ENCODE results near the gene MYBBP1A.
A peak's percentile ranks its signal among the peaks of the same experiment; 100 is the strongest.
"Not testable (repeated sequence)": the region's sequence is repeated elsewhere in the genome, so short reads cannot be mapped to it uniquely, and the experiment has no call there.

Gene MYBBP1A

GRCh38 chr17:4554997-4555799, at the start of gene MYBBP1A:
MYBBP1A (minus strand) TSS chr17:4555384; CDS start chr17:4555324, 60 bp downstream.
- DNase-seq: peak; percentile 97

GRCh38 chr17:4604736-4605135, 49.6 kb upstream of the MYBBP1A start:
- not testable (repeated sequence) for DNase-seq

GRCh38 chr17:4604111-4604644, 49.0 kb upstream of the MYBBP1A start:
- peak; percentile 96 for DNase-seq

- no peak for DNase-seq
Measured at GRCh38 chr17:4602041-4602440, 46.9 kb upstream of the MYBBP1A start.

GRCh38 chr17:4601326-4601725, 46.1 kb upstream of the MYBBP1A start:
- DNase-seq: no peak

- peak; percentile 21 for DNase-seq
Measured at GRCh38 chr17:4600563-4600962, 45.4 kb upstream of the MYBBP1A start.

- DNase-seq: peak; percentile 74
Measured at GRCh38 chr17:4599505-4600281, 44.5 kb upstream of the MYBBP1A start.

GRCh38 chr17:4598776-4599504, 43.8 kb upstream of the MYBBP1A start:
- DNase-seq: no peak

- DNase-seq: no peak
Measured at GRCh38 chr17:4597975-4598374, 42.8 kb upstream of the MYBBP1A start.

GRCh38 chr17:4596636-4597380, 41.6 kb upstream of the MYBBP1A start:
- no peak for DNase-seq

- not testable (repeated sequence) for DNase-seq
Measured at GRCh38 chr17:4595685-4596342, 40.6 kb upstream of the MYBBP1A start.

GRCh38 chr17:4594931-4595684, 39.9 kb upstream of the MYBBP1A start:
- DNase-seq: no peak

- no peak for DNase-seq
Measured at GRCh38 chr17:4594406-4594805, 39.2 kb upstream of the MYBBP1A start.

GRCh38 chr17:4593021-4593421, 37.8 kb upstream of the MYBBP1A start:
- DNase-seq: no peak

- DNase-seq: no peak
Measured at GRCh38 chr17:4592240-4593005, 37.2 kb upstream of the MYBBP1A start.

- DNase-seq: no peak
Measured at GRCh38 chr17:4591529-4591928, 36.3 kb upstream of the MYBBP1A start.

GRCh38 chr17:4590981-4591453, 35.8 kb upstream of the MYBBP1A start:
- DNase-seq: peak; percentile 23

GRCh38 chr17:4590042-4590441, 34.9 kb upstream of the MYBBP1A start:
- DNase-seq: not testable (repeated sequence)

- DNase-seq: no peak
Measured at GRCh38 chr17:4588898-4589625, 33.9 kb upstream of the MYBBP1A start.
